KBM-7 (cell line): ENCODE results near the gene YDJC.

Source experiments
- DNase-seq: peaks from one replicate; pipeline ENCODE4 v3.0.0-alpha.2; 2015
- in situ Hi-C: fragments of 300-500 bp; cut with MboI; formaldehyde crosslinking; loops from 2 replicates; pipeline ENCODE4 v1.14.3; 2020; ENCODE audit warnings: low sequenced_read_pairs, low pct_unique_long_range_greater_than_20kb, mixed read lengths

The YDJC gene

GRCh38 chr22:21635771-21636510 lies 6.1 kb upstream of the YDJC start:
- DNase-seq: no peak
- in situ Hi-C loops: no loop called here

- no peak for DNase-seq
- in situ Hi-C loops: no loop called here
Measured at GRCh38 chr22:21634844-21635243, 5.0 kb upstream of the YDJC start.

GRCh38 chr22:21634081-21634480 lies 4.3 kb upstream of the YDJC start:
- in situ Hi-C loops: no loop called here
- DNase-seq: no peak

GRCh38 chr22:21633481-21633880 lies 3.7 kb upstream of the YDJC start:
- DNase-seq: no peak
- in situ Hi-C loops: no loop called here

GRCh38 chr22:21632931-21633330 lies 3.1 kb upstream of the YDJC start:
- no peak for DNase-seq
- in situ Hi-C loops: no loop called here

GRCh38 chr22:21632237-21632895 lies 2.5 kb upstream of the YDJC start, which contains the start of gene CCDC116:
Gene CCDC116 (plus strand): TSS chr22:21632760. CDS start chr22:21633182, 422 bp downstream.
- DNase-seq: peak; percentile 95
- in situ Hi-C loops: no loop called here

- in situ Hi-C loops: no loop called here
- DNase-seq: no peak
Measured at GRCh38 chr22:21631025-21631424, 1.2 kb upstream of the YDJC start.

- in situ Hi-C loops: no loop called here
- DNase-seq: no peak
Measured at GRCh38 chr22:21628386-21629254, 1.2 kb downstream of the YDJC start.

- DNase-seq: peak; percentile 13
- in situ Hi-C loops: no loop called here
Measured at GRCh38 chr22:21626735-21627469, 2.9 kb downstream of the YDJC start.

- in situ Hi-C loops: no loop called here
- DNase-seq: peak; percentile 15
Measured at GRCh38 chr22:21626073-21626734, 3.6 kb downstream of the YDJC start.

- DNase-seq: no peak
- in situ Hi-C loops: no loop called here
Measured at GRCh38 chr22:21624880-21625791, 4.7 kb downstream of the YDJC start.

GRCh38 chr22:21624120-21624879 lies 5.5 kb downstream of the YDJC start:
- in situ Hi-C loops: no loop called here
- peak; percentile 57 for DNase-seq

- no peak for DNase-seq
- in situ Hi-C loops: no loop called here
Measured at GRCh38 chr22:21623648-21623970, 6.2 kb downstream of the YDJC start.

- in situ Hi-C loops: no loop called here
- no peak for DNase-seq
Measured at GRCh38 chr22:21622919-21623647, 6.7 kb downstream of the YDJC start.

GRCh38 chr22:21622011-21622918 lies 7.6 kb downstream of the YDJC start:
- in situ Hi-C loops: no loop called here
- peak; percentile 72 for DNase-seq

GRCh38 chr22:21621025-21621424 lies 8.8 kb downstream of the YDJC start:
- in situ Hi-C loops: no loop called here
- DNase-seq: no peak
